ENCODE data around the gene E4F1. TPM values are rescaled to one million over a fixed set of nuclear protein-coding genes. Genes with fewer than 3 reads are reported as not detected.
"Not testable (repeated sequence)": the region's sequence is repeated elsewhere in the genome, so short reads cannot be mapped to it uniquely, and the experiment has no call there.

E4F1 gene
- total RNA-seq, 1 donor from 2014 or later: 10.7 TPM

DNA sequence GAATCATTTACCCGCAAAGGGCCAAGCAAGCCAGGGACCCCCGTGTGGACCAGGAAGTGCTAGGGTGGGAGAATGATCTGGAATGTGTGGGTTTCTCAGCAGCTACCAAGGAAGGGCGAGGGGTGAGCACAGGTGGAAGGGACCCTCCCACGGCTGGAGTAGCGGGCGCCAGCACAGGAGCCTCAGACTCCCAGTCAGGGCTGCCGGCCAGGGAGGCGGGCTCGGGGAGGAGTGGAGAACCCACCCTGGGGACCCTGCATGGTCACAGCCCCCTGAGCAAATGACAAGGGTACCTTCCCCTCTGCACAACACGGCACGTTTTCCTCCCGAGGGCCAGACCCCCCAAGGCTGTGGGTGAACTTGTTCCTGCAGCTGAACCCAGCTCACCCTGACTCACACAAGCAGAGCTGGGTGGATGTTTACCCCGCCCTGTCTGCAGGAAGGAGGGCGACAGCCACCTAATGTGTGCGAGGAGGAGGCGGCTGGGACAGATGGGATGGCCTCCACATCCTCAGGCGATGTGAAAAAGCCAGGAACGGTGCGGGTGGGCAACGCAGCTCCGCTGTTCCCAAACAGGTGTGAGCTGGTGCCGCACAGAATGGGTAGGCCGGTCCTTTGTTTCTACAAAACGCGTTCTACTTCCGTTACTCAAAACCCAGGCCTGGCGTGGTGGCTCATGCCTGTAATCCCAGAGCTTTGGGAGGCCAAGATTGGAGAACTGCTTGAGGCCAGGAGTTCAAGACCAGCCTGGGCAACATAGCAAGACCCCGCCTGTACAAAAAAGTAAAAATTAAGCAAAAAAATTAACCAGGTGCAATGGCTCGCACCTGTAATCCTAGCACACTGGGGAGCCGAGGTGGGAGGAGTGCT, 21.8 kb downstream of the E4F1 start:
- peak; percentile 46 for ATAC-seq

- ATAC-seq: no peak
These were observed 23.0 kb downstream of the E4F1 start for GRCh38 chr16:2246301-2246885.

GRCh38 chr16:2250652-2251295, 27.4 kb downstream of the E4F1 start:
- peak; percentile 17 for ATAC-seq

DNA sequence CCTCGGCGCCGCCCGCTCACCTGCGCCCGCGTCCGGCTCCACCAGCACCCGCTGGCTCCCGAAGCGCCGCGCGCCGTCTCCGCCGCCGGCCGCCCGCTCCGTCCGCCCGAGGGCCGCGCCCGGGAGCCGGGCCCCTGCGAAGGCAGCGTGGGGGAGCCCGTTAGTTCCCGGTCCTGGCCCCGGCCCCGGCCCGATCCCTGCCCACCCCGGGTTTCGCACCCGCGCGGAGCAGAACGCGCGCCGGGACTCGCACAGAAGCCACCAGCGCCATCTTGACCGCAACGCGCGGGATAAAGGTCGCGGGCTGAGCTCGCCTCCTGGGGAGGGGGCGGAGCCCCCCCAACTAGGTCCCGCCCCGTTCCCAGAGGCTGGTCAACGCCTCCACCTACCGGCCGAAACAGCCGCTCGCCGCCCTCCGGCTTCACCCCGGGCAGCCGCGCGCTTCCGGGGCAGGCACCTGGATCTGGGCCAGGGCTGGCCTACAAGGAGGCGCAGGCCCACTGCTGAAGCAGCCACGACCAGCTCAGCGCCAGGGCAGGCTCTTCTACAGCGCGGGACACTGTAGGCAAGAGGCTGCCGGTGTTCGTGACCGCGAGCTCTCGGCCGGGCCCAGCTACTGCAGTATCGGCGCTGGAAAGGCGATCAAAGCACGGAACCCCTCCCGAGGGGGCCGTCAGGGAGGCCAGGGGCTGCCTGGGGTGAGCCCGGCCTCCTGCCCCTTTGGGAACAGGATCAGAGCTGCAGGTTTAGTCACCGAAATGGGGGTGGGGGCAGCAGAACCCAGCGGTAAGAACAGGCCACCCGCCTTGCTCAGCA, 28.1 kb downstream of the E4F1 start, which contains the start of gene ECI1:
Gene ECI1, minus strand, starts transcription at position 292 of the 816 bp plus-strand sequence. Its CDS starts 21 bp downstream, at position 271.
- ATAC-seq: peak; percentile 94

- ATAC-seq: no peak
These were observed 29.4 kb downstream of the E4F1 start for GRCh38 chr16:2252806-2253148.

- no peak for ATAC-seq
These were observed 29.9 kb downstream of the E4F1 start for GRCh38 chr16:2253293-2253692.

DNA sequence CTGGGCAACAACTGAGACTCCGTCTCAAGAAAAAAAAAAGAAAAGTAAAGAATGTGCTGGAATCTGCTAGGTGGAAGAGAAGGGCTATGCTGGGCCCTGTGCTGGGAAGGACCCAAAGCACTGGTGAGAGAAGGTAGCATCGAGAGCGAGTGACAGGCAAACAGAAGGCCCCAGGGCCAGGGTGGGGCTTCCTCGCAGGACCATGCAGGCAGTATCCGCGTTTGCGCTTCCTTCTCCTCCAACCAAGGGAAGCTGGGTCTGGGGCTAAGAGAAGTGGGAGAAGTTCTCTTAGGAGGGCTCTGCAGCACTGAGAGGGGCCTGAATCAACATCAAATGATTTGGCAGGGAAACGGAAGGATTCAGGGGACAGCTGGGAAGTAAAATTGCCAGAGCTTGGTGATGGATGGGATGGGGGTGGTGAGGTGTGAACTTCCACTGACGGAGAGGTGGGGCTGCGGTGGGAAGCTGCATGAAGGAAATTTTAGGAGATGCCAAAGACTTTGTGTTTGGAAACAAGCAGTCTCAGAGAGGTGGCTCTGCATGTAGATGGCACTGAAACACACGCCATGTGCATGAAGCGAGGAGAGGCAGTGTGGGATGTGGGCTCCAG, 33.2 kb downstream of the E4F1 start:
- no peak for ATAC-seq

- no peak for ATAC-seq
These were observed 34.3 kb downstream of the E4F1 start for GRCh38 chr16:2257726-2258125.

GRCh38 chr16:2258530-2258929, 35.1 kb downstream of the E4F1 start:
- not testable (repeated sequence) for ATAC-seq

GRCh38 chr16:2260250-2260649, 36.9 kb downstream of the E4F1 start:
- no peak for ATAC-seq

DNA sequence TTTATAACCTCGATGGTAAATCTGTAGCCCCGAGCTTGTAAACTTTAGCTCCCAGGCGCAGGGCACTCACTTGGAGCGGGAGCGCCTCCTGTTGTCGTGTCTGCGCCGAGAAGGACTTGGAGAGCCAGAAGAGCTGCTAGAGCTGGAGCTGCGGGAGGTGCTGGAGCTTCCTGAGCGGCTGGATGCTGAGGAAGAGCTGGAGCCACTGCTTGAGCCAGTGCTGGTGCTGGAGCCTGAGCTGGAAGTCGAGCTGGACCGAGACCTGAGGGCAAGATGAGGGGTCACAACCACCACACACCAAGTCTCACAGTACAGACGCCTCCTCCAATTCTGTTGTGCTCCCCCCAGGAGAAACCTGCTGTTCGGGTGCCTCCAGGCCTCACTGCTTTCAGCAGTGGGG, 39.6 kb downstream of the E4F1 start:
- ATAC-seq: not testable (repeated sequence)

- not testable (repeated sequence) for ATAC-seq
These were observed 43.5 kb downstream of the E4F1 start for GRCh38 chr16:2266887-2267286.

GRCh38 chr16:2267505-2267912, 44.1 kb downstream of the E4F1 start:
- peak; percentile 72 for ATAC-seq

DNA sequence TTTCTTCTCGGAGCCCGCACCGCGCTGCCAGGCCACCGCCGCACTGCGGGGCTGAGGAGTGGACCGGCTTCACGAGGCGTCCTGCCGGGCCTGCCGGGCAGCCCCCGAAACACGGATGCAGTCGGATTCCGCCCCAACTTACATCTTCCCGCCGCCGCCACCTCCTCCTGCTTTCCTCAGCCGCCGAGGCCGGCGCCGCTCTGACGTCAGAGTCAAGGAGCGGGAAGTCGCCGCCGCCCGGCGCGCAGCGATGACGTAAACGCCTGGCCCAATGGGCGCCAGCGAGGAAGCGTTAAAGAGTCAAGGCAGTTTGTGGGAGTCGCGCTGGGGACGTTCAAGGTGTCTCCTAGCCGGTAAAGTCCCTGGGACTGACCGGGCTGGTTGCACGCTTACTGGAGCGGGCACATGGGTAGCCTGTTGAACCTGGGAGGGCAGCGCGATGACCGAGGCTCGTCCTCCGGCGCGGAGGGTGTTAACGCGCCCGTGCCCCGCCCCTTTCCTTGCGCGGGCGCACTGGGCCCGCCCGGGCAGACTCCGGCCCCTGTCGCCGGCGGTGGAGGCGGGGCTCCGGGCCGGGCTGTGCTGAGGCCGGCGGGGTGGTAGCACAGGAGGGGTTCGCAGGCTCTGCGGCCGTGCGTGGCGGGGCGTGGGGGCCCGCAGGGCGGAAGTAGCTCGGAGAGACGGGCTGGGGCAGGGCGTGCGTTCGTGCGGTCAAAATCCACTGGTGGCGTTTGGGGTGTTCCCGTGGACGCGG, 44.7 kb downstream of the E4F1 start, which contains the start of gene RNPS1:
Gene RNPS1, minus strand, starts transcription at position 214 of the 754 bp plus-strand sequence. CDS start 3,483 bp downstream, outside the sequence.
- peak; percentile 91 for ATAC-seq

DNA sequence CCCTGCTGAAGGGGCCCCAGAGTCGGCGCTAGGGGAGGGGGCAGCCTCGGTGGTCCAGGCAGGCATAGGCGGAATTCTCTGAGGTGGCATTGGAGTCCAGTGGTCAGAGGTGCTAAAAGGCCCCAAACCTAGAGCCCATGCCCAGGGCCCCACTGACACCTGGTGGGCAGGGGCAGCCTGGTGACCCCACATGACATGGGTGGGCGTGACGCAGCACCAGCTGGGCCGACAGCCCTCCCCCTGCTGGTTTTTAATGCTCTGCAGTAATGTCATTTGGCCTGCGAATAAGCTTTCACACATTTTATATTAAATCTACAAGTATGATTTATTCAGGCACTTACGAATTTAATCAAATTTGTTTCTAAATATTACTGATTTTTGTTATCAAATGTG, 46.7 kb downstream of the E4F1 start:
- no peak for ATAC-seq

- ATAC-seq: no peak
These were observed 47.4 kb downstream of the E4F1 start for GRCh38 chr16:2270588-2271470.

DNA sequence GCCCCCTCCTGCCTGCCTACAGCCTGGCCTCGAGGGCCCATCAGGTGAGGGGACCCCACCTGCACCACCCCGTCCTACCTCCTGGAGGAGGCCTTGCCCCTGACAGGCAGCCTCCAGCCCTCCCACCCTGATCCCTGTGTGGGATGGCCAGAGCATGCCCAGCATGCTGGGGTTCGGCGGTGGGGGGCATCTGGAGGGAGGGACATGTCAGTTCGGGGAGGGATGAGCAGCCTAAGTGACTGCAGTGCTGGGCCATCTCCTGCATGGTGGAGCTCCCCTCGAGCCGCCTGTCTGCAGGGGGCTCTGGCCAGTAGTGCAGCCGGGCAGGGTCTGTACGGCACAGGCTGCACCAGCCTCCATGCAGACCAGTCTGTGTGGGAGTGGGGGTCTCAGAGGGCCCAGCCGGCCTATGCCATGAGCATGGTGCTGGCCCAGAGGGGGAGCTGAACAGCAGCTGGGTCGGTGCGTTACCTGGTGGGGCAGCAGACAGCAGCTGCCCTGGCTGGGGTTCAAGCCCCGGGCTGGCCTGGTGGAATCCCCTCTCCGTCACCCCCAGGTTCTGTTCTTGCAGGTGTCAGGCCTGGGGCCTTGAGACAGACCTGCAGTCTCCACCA, 48.6 kb downstream of the E4F1 start:
- no peak for ATAC-seq

GRCh38 chr16:2273484-2273883, 50.1 kb downstream of the E4F1 start:
- ATAC-seq: no peak

DNA sequence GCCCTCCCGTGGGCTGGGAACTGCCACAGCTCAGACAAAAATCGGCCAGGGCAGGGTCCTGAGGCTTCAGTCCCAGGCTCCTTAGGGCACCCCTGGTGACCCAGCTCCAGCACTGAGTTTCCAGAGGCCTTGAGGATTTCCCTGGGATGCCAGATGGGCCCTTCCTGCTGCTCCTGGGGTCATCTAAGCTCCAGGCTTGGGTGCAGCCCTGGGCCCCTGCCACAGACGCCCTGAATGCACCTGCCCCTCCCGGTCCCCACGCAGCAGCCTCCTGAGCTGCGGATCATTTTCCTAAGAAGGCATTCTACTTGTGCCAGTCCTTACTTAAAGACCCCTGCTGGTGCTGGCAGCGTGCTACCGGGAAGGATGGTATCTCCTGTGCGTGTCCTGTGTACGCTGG, 50.5 kb downstream of the E4F1 start:
- ATAC-seq: no peak

Measured in esophagus mucosa (tissue), 1 donor.